Esophagus muscularis mucosa (tissue), 3 donors: Measurements from ENCODE around the gene MSRB1.

Source experiments
- POLR2AphosphoS5 ChIP-seq, 2 donors: sonication (generic); formaldehyde crosslinking; IDR thresholded peaks; one replicate each; pipeline ENCODE4 v1.6.1; 2017; ENCODE audit warnings: antibody characterized with exemption in 2 of 2
- TF ChIP-seq, protein P1 (sequence below), 3 experiments: fragments of 200-600 bp in 2 of 3; fragments of 450-650 bp in 1 of 3; sonication (generic) in 2 of 3; IDR thresholded peaks; one replicate each; pipeline ENCODE4 v1.5.1; 2017 to 2019; ENCODE audit warnings: antibody characterized with exemption in 3 of 3, mild to moderate bottlenecking in 2 of 3, moderate library complexity in 1 of 3

DNA sequence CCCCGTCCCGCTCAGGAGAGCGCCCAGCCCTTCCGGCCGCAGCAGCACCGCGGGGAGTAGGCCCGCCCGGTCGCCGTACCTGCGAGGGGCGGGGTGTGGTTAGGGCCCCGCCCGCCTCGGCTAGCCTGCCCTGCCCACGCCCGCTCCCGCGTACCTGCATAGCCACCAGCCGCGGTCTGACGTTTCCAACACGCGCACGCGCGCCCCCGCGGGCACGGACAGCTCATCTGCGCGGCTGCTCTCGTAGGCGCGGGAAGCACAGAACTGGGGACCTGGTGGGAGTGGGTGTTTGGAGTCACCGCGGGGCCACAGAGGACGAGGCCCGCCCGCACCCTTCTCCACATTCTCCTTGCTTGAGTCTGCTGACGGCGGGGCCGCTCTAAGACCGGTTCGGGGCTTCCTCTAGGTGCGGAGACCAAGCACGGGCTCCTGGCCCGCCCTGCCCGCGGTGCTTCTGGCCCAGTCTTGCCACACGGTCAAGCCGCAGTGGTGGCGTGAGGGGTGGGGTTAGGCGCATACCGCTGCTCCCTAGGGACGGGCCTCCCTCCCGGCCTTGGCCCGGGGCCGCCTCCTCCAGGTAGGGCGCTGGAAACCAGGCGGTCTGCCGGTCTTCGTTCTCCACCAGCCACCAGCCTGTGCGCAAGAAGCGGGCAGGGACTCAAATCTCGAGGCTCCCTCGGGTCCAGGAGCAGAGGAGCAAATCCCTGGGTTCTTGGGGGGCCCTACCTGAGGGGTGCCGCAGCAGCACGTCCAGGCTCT is 36.5 kb upstream of the MSRB1 start:
- no peak for TF ChIP-seq POLR2AphosphoS5 (IDR thresholded peaks at IDR 0.05)
- TF ChIP-seq, protein P1, sequence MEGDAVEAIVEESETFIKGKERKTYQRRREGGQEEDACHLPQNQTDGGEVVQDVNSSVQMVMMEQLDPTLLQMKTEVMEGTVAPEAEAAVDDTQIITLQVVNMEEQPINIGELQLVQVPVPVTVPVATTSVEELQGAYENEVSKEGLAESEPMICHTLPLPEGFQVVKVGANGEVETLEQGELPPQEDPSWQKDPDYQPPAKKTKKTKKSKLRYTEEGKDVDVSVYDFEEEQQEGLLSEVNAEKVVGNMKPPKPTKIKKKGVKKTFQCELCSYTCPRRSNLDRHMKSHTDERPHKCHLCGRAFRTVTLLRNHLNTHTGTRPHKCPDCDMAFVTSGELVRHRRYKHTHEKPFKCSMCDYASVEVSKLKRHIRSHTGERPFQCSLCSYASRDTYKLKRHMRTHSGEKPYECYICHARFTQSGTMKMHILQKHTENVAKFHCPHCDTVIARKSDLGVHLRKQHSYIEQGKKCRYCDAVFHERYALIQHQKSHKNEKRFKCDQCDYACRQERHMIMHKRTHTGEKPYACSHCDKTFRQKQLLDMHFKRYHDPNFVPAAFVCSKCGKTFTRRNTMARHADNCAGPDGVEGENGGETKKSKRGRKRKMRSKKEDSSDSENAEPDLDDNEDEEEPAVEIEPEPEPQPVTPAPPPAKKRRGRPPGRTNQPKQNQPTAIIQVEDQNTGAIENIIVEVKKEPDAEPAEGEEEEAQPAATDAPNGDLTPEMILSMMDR (IDR thresholded peaks at IDR 0.05): no peak
